Fibroblast of skin of abdomen (primary cell): ENCODE measurements around the gene ZNF500.

Experiments
- DNase-seq: peaks from one replicate; pipeline ENCODE4 v3.0.0-alpha.2; 2013

The ZNF500 gene

GRCh38 chr16:4772351-4772750 is 5.4 kb upstream of the ZNF500 start:
- no peak for DNase-seq

- DNase-seq = no peak
Measured at GRCh38 chr16:4771646-4772045, 4.7 kb upstream of the ZNF500 start.

- no peak for DNase-seq
Measured at GRCh38 chr16:4769306-4769638, 2.3 kb upstream of the ZNF500 start.

- DNase-seq = peak; percentile 96
Measured at GRCh38 chr16:4768549-4769305, 1.8 kb upstream of the ZNF500 start.

- peak; percentile 18 for DNase-seq
Measured at GRCh38 chr16:4767872-4768548, 1.0 kb upstream of the ZNF500 start.

GRCh38 chr16:4765511-4766474 is 1.2 kb downstream of the ZNF500 start:
- DNase-seq = no peak

- no peak for DNase-seq
Measured at GRCh38 chr16:4763791-4764190, 3.2 kb downstream of the ZNF500 start.

- no peak for DNase-seq
Measured at GRCh38 chr16:4762205-4762604, 4.8 kb downstream of the ZNF500 start.

- no peak for DNase-seq
Measured at GRCh38 chr16:4760221-4760910, 6.6 kb downstream of the ZNF500 start.

- no peak for DNase-seq
Measured at GRCh38 chr16:4755687-4756086, 11.3 kb downstream of the ZNF500 start.

- no peak for DNase-seq
Measured at GRCh38 chr16:4754865-4755264, 12.1 kb downstream of the ZNF500 start.

GRCh38 chr16:4753227-4753626 is 13.7 kb downstream of the ZNF500 start:
- DNase-seq = no peak

GRCh38 chr16:4752351-4753100 is 14.4 kb downstream of the ZNF500 start:
- DNase-seq = no peak

- DNase-seq = no peak
Measured at GRCh38 chr16:4750896-4751295, 16.1 kb downstream of the ZNF500 start.

- DNase-seq = no peak
Measured at GRCh38 chr16:4749700-4750257, 17.2 kb downstream of the ZNF500 start.

- DNase-seq = no peak
Measured at GRCh38 chr16:4748682-4749411, 18.1 kb downstream of the ZNF500 start.

- no peak for DNase-seq
Measured at GRCh38 chr16:4747906-4748681, 18.9 kb downstream of the ZNF500 start.

- no peak for DNase-seq
Measured at GRCh38 chr16:4746991-4747574, 19.9 kb downstream of the ZNF500 start.

GRCh38 chr16:4746215-4746614 is 20.7 kb downstream of the ZNF500 start:
- DNase-seq = no peak

GRCh38 chr16:4745274-4745569 is 21.7 kb downstream of the ZNF500 start:
- no peak for DNase-seq
